ENCODE measurements around the gene EFHC2.
A peak's percentile ranks its signal among the peaks of the same experiment; 100 is the strongest.

The EFHC2 gene

DNA sequence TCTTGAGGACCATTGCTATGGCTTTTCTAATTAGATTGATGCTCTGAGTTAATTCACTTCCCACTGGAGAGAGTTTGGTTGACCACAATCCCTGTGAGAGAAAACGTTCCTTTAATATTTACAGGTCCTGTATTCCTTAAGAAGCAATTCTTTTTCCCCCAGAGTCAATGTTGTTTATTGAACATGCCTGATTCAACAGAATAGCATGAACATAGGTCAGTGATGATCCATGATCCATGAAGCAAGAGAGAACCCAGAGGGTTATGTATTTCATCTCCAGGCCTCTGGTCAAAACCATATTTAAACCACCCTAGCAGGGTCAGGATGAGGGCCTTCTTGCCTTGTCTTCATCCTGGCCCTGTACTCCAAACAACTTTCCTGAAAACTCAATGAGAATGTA is 39.4 kb upstream of the EFHC2 start:
- no peaks in the 10 kb centered on the region for H3K27me3 ChIP-seq (ENCODE audit: low read depth, low read length)
- no peaks in the 10 kb centered on the region for H4K20me1 ChIP-seq (ENCODE audit: insufficient read depth, low read length)
- H2AFZ ChIP-seq (ENCODE audit: low read depth, low read length) = no peak overlapping the region

DNA sequence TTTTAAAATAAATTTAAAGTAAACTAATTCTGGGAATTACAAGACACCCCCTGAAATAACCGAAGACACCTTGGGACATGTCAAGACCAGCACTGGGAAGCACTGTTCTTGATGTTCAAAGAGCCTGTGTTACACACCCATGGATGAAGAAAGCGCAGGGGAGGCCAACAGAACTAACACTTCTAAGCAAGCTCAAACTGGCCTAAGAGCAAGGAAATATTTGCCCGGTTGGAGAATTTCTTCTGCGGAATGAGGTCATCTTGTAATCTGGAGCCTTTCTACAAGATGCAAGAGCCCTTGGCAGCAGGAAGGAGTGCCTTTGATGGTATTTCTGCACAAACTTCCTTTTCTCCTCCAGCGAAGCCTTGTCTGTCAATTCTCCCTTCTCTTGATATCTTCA is 9.3 kb upstream of the EFHC2 start:
- Histone ChIP-seq H4K20me1 (ENCODE audit: insufficient read depth, low read length) (no peaks in the 10 kb centered on the region), H2AFZ (ENCODE audit: low read depth, low read length) (no peak overlapping the region), H3K79me2 (ENCODE audit: low read length) (no peaks in the 10 kb centered on the region), H3K4me2 (ENCODE audit: low read length) (no peak overlapping the region), H3K4me1 (ENCODE audit: low read length) (no peaks in the 10 kb centered on the region), H3K4me3 (ENCODE audit: low read length) (no peak overlapping the region), H3K9ac (ENCODE audit: low read length) (no peak overlapping the region), H3K27me3 (ENCODE audit: low read depth, low read length) (no peaks in the 10 kb centered on the region), H3K27ac (ENCODE audit: low read length) (no peak overlapping the region), H3K9me3 (ENCODE audit: insufficient read depth, low read length) (no peaks in the 10 kb centered on the region), H3K36me3 (replicated peaks; ENCODE audit: low read depth, low read length) (no peaks in the 10 kb centered on the region)
- TF ChIP-seq, protein P1, sequence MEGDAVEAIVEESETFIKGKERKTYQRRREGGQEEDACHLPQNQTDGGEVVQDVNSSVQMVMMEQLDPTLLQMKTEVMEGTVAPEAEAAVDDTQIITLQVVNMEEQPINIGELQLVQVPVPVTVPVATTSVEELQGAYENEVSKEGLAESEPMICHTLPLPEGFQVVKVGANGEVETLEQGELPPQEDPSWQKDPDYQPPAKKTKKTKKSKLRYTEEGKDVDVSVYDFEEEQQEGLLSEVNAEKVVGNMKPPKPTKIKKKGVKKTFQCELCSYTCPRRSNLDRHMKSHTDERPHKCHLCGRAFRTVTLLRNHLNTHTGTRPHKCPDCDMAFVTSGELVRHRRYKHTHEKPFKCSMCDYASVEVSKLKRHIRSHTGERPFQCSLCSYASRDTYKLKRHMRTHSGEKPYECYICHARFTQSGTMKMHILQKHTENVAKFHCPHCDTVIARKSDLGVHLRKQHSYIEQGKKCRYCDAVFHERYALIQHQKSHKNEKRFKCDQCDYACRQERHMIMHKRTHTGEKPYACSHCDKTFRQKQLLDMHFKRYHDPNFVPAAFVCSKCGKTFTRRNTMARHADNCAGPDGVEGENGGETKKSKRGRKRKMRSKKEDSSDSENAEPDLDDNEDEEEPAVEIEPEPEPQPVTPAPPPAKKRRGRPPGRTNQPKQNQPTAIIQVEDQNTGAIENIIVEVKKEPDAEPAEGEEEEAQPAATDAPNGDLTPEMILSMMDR (IDR thresholded peaks at IDR 0.05; ENCODE audit: low read depth, low read length) = no peak
- no peak for TF ChIP-seq EZH2phosphoT487 (IDR thresholded peaks at IDR 0.05; ENCODE audit: low read depth)

More for the DNA sequence above, 39.4 kb upstream of the EFHC2 start:
- Histone ChIP-seq H3K27ac (ENCODE audit: low read length) (no peak overlapping the region), H3K36me3 (replicated peaks; ENCODE audit: low read depth, low read length) (no peaks in the 10 kb centered on the region), H3K4me2 (ENCODE audit: low read length) (no peak overlapping the region), H3K4me1 (ENCODE audit: low read length) (no peaks in the 10 kb centered on the region), H3K9me3 (ENCODE audit: insufficient read depth, low read length) (no peaks in the 10 kb centered on the region), H3K4me3 (ENCODE audit: low read length) (no peak overlapping the region), H3K79me2 (ENCODE audit: low read length) (no peaks in the 10 kb centered on the region), H3K9ac (ENCODE audit: low read length) (no peak overlapping the region)
- no peak for TF ChIP-seq EZH2phosphoT487 (IDR thresholded peaks at IDR 0.05; ENCODE audit: low read depth)
- TF ChIP-seq, protein P1 (IDR thresholded peaks at IDR 0.05; ENCODE audit: low read depth, low read length) = no peak

DNA sequence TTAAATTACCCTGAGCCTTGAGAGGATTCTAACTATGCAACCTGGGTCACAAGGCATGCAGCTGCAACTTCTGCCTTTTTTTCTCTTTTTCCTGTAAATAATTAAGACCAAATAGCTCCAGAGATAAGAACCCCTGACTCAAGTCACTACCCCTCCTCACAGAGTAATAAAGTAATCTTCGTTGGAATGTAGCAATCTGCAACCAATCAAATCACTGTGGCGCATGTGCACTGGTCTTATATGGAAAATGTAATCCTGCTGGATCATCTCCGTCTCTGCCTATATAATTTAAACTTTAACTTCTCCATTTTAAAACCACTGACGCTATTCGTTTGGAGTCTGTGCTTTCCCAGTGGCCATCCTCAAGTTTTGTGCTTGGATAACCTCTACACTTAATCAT is 6.1 kb upstream of the EFHC2 start:
- Histone ChIP-seq H4K20me1 (ENCODE audit: insufficient read depth, low read length) (no peaks in the 10 kb centered on the region), H3K36me3 (replicated peaks; ENCODE audit: low read depth, low read length) (no peaks in the 10 kb centered on the region), H3K27me3 (ENCODE audit: low read depth, low read length) (no peaks in the 10 kb centered on the region), H3K4me3 (ENCODE audit: low read length) (no peak overlapping the region), H2AFZ (ENCODE audit: low read depth, low read length) (no peak overlapping the region), H3K27ac (ENCODE audit: low read length) (no peak overlapping the region), H3K9ac (ENCODE audit: low read length) (no peak overlapping the region), H3K79me2 (ENCODE audit: low read length) (no peaks in the 10 kb centered on the region), H3K4me1 (ENCODE audit: low read length) (no peaks in the 10 kb centered on the region), H3K4me2 (ENCODE audit: low read length) (no peak overlapping the region), H3K9me3 (ENCODE audit: insufficient read depth, low read length) (no peaks in the 10 kb centered on the region)
- no peak for TF ChIP-seq EZH2phosphoT487 (IDR thresholded peaks at IDR 0.05; ENCODE audit: low read depth)

DNA sequence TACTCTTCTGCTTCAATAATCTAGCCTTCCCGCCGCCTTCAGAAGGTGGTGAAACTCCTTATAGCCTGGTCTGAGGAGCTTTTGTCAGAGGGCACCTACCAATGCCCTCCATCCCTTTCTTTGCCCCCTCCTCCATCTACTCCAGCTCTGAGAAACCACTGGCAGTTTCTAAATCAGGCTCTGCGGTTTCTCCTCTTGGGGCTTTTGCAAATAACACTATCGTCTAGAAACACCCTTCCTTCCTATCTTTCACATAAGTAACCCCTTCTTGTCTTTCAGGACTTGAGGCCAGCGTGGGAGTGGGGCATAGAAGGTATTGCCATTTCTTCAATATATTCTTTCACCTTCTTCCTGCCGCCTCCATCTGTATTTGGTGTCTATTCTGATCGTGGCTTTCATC is 1.2 kb upstream of the EFHC2 start:
- H3K79me2 ChIP-seq (ENCODE audit: low read length) = no peaks in the 10 kb centered on the region
- peak overlapping the region; percentile 74; the same call in 1 of the 2 replicates for H2AFZ ChIP-seq (ENCODE audit: low read depth, low read length)

More for the DNA sequence above, 1.2 kb upstream of the EFHC2 start:
- Histone ChIP-seq H3K27ac (ENCODE audit: low read length) (no peak overlapping the region), H4K20me1 (ENCODE audit: insufficient read depth, low read length) (no peaks in the 10 kb centered on the region), H3K9ac (ENCODE audit: low read length) (no peak overlapping the region), H3K9me3 (ENCODE audit: insufficient read depth, low read length) (no peaks in the 10 kb centered on the region), H3K36me3 (replicated peaks; ENCODE audit: low read depth, low read length) (no peaks in the 10 kb centered on the region), H3K4me2 (ENCODE audit: low read length) (peak overlapping the region; percentile 93), H3K4me3 (ENCODE audit: low read length) (peak overlapping the region; percentile 88), H3K4me1 (ENCODE audit: low read length) (no peaks in the 10 kb centered on the region), H3K27me3 (ENCODE audit: low read depth, low read length) (peaks cover 3% of the 10 kb centered on the region; the same call in 1 of the 2 replicates)
- no peak for TF ChIP-seq EZH2phosphoT487 (IDR thresholded peaks at IDR 0.05; ENCODE audit: low read depth)
- TF ChIP-seq, protein P1 (IDR thresholded peaks at IDR 0.05; ENCODE audit: low read depth, low read length) = no peak
